Panc1 (cell line): ENCODE results near the gene CCDC85A. TPM values are rescaled to one million over a fixed set of nuclear protein-coding genes. Genes with fewer than 3 reads are reported as not detected.
"Not testable (repeated sequence)": the region's sequence is repeated elsewhere in the genome, so short reads cannot be mapped to it uniquely, and the experiment has no call there.

Experiments used
- ATAC-seq: fragments of 200-7000 bp; cut with Tn5 transposase; 2 replicates; pipeline ENCODE4 v1.9.1; 2020; ENCODE audit warnings: mild to moderate bottlenecking, moderate library complexity
- BruUV-seq: library from RNA; stranded (reverse); fragments of 400-500 nt; replicated peaks from 2 replicates; lab custom pipeline; 2021; lab: Mats Ljungman, UMichigan
- CTCF ChIA-PET: fragments of 300-600 bp; sonication (Branson Sonifier 250); formaldehyde crosslinking; loops from one replicate; lab custom pipeline; 2022; ENCODE audit warnings: antibody characterized with exemption; lab: Charles Lee
- POLR2A ChIA-PET: fragments of 300-600 bp; sonication (Branson Sonifier 250); formaldehyde crosslinking; loops from one replicate; lab custom pipeline; 2022; ENCODE audit warnings: antibody characterized with exemption; lab: Charles Lee
- DNase-seq: peaks from one replicate; pipeline ENCODE4 v3.0.0-alpha.2; 2010; ENCODE audit warnings: low read depth, low spot score
- H3K27ac ChIP-seq: 2 replicates; pipeline ENCODE4 v1.5.1; 2011; ENCODE audit warnings: mild to moderate bottlenecking, low read length, inconsistent platforms
- H3K27me3 ChIP-seq: fragments of 200-500 bp; sonication (Bioruptor generic); 2 replicates; pipeline ENCODE4 v1.6.0; 2014; ENCODE audit warnings: low read length, inconsistent platforms; ENCODE audit not compliant: control insufficient read depth, insufficient read depth
- H3K36me3 ChIP-seq: fragments of 200-500 bp; sonication (Bioruptor generic); 2 replicates; pipeline ENCODE4 v1.5.1; 2014; ENCODE audit warnings: inconsistent platforms, mild to moderate bottlenecking, low read length, moderate library complexity; ENCODE audit not compliant: control insufficient read depth, insufficient read depth
- H3K4me1 ChIP-seq: 2 replicates; pipeline ENCODE4 v1.5.1; 2011; ENCODE audit warnings: inconsistent platforms, mild to moderate bottlenecking, low read length, moderate library complexity; ENCODE audit not compliant: control insufficient read depth, insufficient read depth
- H3K4me3 ChIP-seq, 2 experiments: 2 replicates each; pipeline ENCODE4 v1.5.1; 2011 to 2012; ENCODE audit warnings: low read depth in 2 of 2, low read length in 2 of 2, mild to moderate bottlenecking in 2 of 2, inconsistent platforms in 1 of 2, moderate library complexity in 1 of 2
- H3K9me3 ChIP-seq: fragments of 200-500 bp; sonication (Bioruptor generic); 2 replicates; pipeline ENCODE4 v1.5.1; 2014; ENCODE audit warnings: low read depth, mild to moderate bottlenecking, inconsistent platforms, low read length, moderate library complexity; ENCODE audit not compliant: control insufficient read depth, insufficient read depth
- POLR2AphosphoS5 ChIP-seq: IDR thresholded peaks from 2 replicates; pipeline ENCODE4 v1.6.1; 2012; ENCODE audit warnings: mild to moderate bottlenecking, low read depth, low read length, moderate library complexity
- SIN3A ChIP-seq: IDR thresholded peaks from 2 replicates; pipeline ENCODE4 v1.6.1; 2012; ENCODE audit warnings: low read depth, mild to moderate bottlenecking, low read length, moderate library complexity, borderline replicate concordance; ENCODE audit not compliant: insufficient read depth
- TCF7L2 ChIP-seq: IDR thresholded peaks from 2 replicates; pipeline ENCODE4 v1.6.1; 2011; ENCODE audit warnings: mild to moderate bottlenecking, low read depth, low read length, inconsistent platforms
- in situ Hi-C: cut with HindIII; loops from 2 replicates; pipeline ENCODE4 v1.10.0; 2016; ENCODE audit warnings: low sequenced_read_pairs, low pct_unique_long_range_greater_than_20kb
- intact Hi-C: fragments of 100-400 bp; cut with micrococcal nuclease; formaldehyde crosslinking; loops from one replicate; pipeline ENCODE4 v1.10.0; 2022; ENCODE audit not compliant: unreplicated experiment
- total RNA-seq: library from RNA; stranded (reverse); gene quantifications from one replicate; pipeline ENCODE4 v1.2.1, GENCODE V29; 2021; ENCODE audit not compliant: unreplicated experiment
- TF ChIP-seq, protein P1 (sequence below): fragments of 450-650 bp; IDR thresholded peaks from 2 replicates; pipeline ENCODE4 v1.5.1; 2017; ENCODE audit warnings: mild to moderate bottlenecking
- TF ChIP-seq, protein P2 (sequence below), 2 experiments: IDR thresholded peaks; 2 replicates each; pipeline ENCODE4 v1.6.1; 2011 to 2012; ENCODE audit warnings: low read depth in 2 of 2, control low read depth in 1 of 2, low read length in 1 of 2, mild to moderate bottlenecking in 1 of 2, moderate library complexity in 1 of 2; ENCODE audit not compliant: insufficient read depth in 1 of 2

CCDC85A gene
- total RNA-seq, 1 experiment from 2014 or later, result 0.05 TPM

DNA sequence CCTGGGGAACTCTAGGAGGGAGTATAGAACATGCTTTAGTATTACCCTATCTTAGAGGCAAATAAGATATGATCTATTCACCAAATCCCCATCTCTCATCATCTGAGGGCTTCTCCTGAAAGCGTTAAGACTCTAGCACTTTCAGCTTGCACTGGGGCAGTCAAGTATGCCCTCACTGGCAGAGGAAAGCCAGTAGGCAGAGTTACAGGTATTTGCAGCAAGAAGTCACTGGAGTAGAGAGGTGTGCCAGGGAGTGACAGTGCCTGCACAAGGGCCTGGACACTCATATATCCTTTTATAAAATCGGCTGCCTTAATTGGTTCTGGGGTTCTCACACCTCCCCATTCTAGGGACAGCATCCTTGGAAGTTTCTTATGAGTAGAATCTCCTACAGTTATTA lies 31.9 kb upstream of the CCDC85A start:
- Histone ChIP-seq H3K4me1 (no peaks in the 10 kb centered on the region), H3K27ac (no peak overlapping the region), H3K4me3 (no peak overlapping the region), H3K27me3 (no peaks in the 10 kb centered on the region), H3K9me3 (no peaks in the 10 kb centered on the region), H3K36me3 (no peaks in the 10 kb centered on the region)
- TF ChIP-seq SIN3A (no peak), TCF7L2 (no peak), POLR2AphosphoS5 (no peak)
- TF ChIP-seq, protein P1, sequence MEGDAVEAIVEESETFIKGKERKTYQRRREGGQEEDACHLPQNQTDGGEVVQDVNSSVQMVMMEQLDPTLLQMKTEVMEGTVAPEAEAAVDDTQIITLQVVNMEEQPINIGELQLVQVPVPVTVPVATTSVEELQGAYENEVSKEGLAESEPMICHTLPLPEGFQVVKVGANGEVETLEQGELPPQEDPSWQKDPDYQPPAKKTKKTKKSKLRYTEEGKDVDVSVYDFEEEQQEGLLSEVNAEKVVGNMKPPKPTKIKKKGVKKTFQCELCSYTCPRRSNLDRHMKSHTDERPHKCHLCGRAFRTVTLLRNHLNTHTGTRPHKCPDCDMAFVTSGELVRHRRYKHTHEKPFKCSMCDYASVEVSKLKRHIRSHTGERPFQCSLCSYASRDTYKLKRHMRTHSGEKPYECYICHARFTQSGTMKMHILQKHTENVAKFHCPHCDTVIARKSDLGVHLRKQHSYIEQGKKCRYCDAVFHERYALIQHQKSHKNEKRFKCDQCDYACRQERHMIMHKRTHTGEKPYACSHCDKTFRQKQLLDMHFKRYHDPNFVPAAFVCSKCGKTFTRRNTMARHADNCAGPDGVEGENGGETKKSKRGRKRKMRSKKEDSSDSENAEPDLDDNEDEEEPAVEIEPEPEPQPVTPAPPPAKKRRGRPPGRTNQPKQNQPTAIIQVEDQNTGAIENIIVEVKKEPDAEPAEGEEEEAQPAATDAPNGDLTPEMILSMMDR, result no peak
- TF ChIP-seq, protein P2, sequence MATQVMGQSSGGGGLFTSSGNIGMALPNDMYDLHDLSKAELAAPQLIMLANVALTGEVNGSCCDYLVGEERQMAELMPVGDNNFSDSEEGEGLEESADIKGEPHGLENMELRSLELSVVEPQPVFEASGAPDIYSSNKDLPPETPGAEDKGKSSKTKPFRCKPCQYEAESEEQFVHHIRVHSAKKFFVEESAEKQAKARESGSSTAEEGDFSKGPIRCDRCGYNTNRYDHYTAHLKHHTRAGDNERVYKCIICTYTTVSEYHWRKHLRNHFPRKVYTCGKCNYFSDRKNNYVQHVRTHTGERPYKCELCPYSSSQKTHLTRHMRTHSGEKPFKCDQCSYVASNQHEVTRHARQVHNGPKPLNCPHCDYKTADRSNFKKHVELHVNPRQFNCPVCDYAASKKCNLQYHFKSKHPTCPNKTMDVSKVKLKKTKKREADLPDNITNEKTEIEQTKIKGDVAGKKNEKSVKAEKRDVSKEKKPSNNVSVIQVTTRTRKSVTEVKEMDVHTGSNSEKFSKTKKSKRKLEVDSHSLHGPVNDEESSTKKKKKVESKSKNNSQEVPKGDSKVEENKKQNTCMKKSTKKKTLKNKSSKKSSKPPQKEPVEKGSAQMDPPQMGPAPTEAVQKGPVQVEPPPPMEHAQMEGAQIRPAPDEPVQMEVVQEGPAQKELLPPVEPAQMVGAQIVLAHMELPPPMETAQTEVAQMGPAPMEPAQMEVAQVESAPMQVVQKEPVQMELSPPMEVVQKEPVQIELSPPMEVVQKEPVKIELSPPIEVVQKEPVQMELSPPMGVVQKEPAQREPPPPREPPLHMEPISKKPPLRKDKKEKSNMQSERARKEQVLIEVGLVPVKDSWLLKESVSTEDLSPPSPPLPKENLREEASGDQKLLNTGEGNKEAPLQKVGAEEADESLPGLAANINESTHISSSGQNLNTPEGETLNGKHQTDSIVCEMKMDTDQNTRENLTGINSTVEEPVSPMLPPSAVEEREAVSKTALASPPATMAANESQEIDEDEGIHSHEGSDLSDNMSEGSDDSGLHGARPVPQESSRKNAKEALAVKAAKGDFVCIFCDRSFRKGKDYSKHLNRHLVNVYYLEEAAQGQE (IDR thresholded peaks at IDR 0.05; ENCODE audit: insufficient read depth in 1 of 2, low read depth in 2 of 2, low read length in 1 of 2), result no peak
- BruUV-seq, result no TSS peak
- intact Hi-C loops (no loop called here), in situ Hi-C loops (no loop called here)
- ATAC-seq (no peak), DNase-seq (no peak)
- CTCF ChIA-PET, result no interaction called here
- POLR2A ChIA-PET, result no interaction called here

DNA sequence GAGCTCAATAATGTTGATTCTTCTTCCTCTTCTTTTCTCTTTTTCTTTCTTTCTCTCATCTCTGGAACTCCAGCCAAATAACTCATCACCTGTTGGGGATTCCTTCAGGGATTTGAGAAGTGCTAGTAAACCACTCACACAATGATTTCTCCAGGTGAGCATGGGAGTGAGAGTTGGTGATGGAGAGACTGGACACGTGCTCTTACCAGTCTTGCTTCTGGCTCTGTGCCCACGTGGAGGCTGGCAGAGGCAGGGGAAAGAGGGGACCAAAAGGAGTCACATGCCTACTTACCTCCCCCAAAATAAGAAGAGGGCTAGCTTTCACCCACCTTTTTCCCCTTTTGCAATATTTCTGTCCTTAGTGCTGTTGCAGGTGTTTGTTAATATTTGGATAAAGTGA lies 28.6 kb upstream of the CCDC85A start:
- H3K4me3 ChIP-seq, result no peak overlapping the region
- no peak overlapping the region for H3K27ac ChIP-seq
- in situ Hi-C loops, result no loop called here
- H3K36me3 ChIP-seq, result no peaks in the 10 kb centered on the region
- ATAC-seq, result no peak
- intact Hi-C loops, result no loop called here
- no peaks in the 10 kb centered on the region for H3K27me3 ChIP-seq
- ChIA-PET POLR2A (no interaction called here), CTCF (no interaction called here)
- no peaks in the 10 kb centered on the region for H3K4me1 ChIP-seq
- TF ChIP-seq, protein P1, result no peak
- TF ChIP-seq TCF7L2 (no peak), SIN3A (no peak), POLR2AphosphoS5 (no peak)
- TF ChIP-seq, protein P2 (IDR thresholded peaks at IDR 0.05; ENCODE audit: insufficient read depth in 1 of 2, low read depth in 2 of 2, low read length in 1 of 2), result no peak
- BruUV-seq, result no TSS peak
- no peak for DNase-seq
- H3K9me3 ChIP-seq, result no peaks in the 10 kb centered on the region

DNA sequence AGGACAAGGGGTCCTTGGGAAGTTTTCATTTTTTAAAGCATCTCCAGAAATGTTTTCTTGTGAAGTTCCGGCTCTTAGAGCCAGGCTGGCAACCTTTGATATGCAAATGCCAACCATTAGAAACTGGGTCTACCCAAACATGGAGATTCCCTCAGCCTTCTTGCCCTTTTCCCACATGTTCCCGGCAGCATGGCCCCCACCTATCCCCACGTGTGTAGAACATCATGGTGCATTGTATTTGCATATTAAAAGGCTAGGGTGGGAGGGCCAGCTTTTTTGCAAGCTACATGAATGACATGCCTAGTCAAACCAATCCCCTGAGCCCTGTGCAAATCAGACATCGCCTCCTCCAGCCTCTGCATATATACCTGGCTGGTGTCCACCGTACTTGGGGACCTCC lies 23.9 kb upstream of the CCDC85A start:
- in situ Hi-C loops, result not testable (repeated sequence)

More for the DNA sequence above, 23.9 kb upstream of the CCDC85A start:
- H3K4me1 ChIP-seq, ATAC-seq, intact Hi-C loops, H3K4me3 ChIP-seq, H3K27ac ChIP-seq, H3K9me3 ChIP-seq, H3K36me3 ChIP-seq, H3K27me3 ChIP-seq, POLR2A ChIA-PET, CTCF ChIA-PET, DNase-seq, BruUV-seq: not testable (repeated sequence)
